BJ (cell line): Measurements from ENCODE around the gene CREB3L2. TPM values are rescaled to one million over a fixed set of nuclear protein-coding genes. Genes with fewer than 3 reads are reported as not detected.

ENCODE experiments used
- CTCF ChIA-PET: fragments of 350-600 bp; formaldehyde crosslinking; extraction: SDS; loops from one replicate; lab custom pipeline; 2021; ENCODE audit warnings: antibody characterized with exemption, inconsistent platforms; lab: Yijun Ruan, JAX
- POLR2A ChIA-PET: fragments of 300-600 bp; sonication (Branson Sonifier 250); formaldehyde crosslinking; extraction: SDS; loops from one replicate; lab custom pipeline; 2021; ENCODE audit warnings: antibody characterized with exemption; lab: Charles Lee
- DNase-seq: peaks from one replicate; pipeline ENCODE4 v3.0.0-alpha.2; 2011; ENCODE audit warnings: low read depth
- H3K27me3 ChIP-seq: 2 replicates; pipeline ENCODE4 v1.6.0; 2011; ENCODE audit warnings: low read length; ENCODE audit not compliant: control insufficient read depth, insufficient read depth
- H3K36me3 ChIP-seq: 2 replicates; pipeline ENCODE4 v1.5.1; 2011; ENCODE audit warnings: low read length; ENCODE audit not compliant: control insufficient read depth, insufficient read depth
- H3K4me3 ChIP-seq: 2 replicates; pipeline ENCODE4 v1.5.1; 2011; ENCODE audit warnings: low read depth, mild to moderate bottlenecking, control low read depth, low read length
- polyA plus RNA-seq: library from polyadenylated mRNA; depleted of rRNA; stranded (reverse); fragments of >200 nt; gene quantifications from 2 replicates; pipeline ENCODE4 v1.2.3, GENCODE V29; 2011
- TF ChIP-seq, protein P1 (sequence below): IDR thresholded peaks from 2 replicates; pipeline ENCODE4 v1.5.1; 2011; ENCODE audit warnings: low read depth, mild to moderate bottlenecking, control low read depth, inconsistent platforms, low read length, moderate library complexity; ENCODE audit not compliant: insufficient read depth

CREB3L2 gene
- polyA plus RNA-seq, 1 experiment = 62.2 TPM

DNA sequence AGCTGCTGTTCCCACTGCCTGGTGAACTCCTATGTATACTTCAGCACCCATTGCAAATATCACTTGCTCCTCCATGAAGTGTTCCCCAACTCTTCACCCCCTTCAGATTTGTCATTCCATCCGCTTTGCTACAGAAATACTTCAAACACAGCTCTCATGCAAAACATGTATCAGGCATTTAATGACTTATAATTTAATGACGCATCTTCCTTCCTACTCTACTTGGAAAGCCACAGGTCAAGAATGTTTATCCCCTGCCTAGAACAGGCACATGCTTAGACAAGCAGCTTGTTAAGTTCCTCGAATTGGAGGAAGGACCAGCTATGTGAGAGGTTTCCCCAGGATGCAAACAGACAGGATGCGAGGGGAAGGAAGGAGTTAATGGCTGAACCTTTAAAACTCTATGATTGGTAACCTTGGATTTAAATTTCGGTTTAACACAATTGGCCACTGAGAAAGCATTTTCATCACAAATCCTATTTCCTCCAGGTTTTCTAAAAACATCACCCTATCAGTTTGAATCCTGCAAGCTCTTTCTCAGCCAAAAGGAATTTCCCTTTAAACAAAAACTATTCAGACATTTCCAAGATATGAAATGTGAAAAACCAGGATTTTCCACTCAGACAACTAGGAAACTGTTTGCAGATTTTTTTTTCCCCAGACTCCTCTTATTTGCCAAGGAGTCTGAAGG is 11.5 kb downstream of the CREB3L2 start:
- H3K27me3 ChIP-seq = no peaks in the 10 kb centered on the region
- ChIA-PET POLR2A (interaction anchor here (0.7 to 1.1 kb wide), 2 partner anchors 9 to 53 kb away, joined by 4 to 6 read pairs; no protein-coding TSS in a partner anchor), CTCF (interaction anchor here (3.7 kb wide), 1 partner anchor 12 kb away, joined by 22 read pairs; the partner anchor contains the start of gene CREB3L2)
- TF ChIP-seq, protein P1, sequence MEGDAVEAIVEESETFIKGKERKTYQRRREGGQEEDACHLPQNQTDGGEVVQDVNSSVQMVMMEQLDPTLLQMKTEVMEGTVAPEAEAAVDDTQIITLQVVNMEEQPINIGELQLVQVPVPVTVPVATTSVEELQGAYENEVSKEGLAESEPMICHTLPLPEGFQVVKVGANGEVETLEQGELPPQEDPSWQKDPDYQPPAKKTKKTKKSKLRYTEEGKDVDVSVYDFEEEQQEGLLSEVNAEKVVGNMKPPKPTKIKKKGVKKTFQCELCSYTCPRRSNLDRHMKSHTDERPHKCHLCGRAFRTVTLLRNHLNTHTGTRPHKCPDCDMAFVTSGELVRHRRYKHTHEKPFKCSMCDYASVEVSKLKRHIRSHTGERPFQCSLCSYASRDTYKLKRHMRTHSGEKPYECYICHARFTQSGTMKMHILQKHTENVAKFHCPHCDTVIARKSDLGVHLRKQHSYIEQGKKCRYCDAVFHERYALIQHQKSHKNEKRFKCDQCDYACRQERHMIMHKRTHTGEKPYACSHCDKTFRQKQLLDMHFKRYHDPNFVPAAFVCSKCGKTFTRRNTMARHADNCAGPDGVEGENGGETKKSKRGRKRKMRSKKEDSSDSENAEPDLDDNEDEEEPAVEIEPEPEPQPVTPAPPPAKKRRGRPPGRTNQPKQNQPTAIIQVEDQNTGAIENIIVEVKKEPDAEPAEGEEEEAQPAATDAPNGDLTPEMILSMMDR = no peak
- no peak overlapping the region for H3K4me3 ChIP-seq
- DNase-seq = peak; percentile 85
- no peaks in the 10 kb centered on the region for H3K36me3 ChIP-seq

GRCh38 chr7:137989590-137989989 is 12.3 kb downstream of the CREB3L2 start:
- ChIA-PET CTCF (interaction anchor here (1.0 to 3.7 kb wide), 2 partner anchors 12 to 13 kb away, joined by 5 to 22 read pairs; partner anchors contain the start of gene CREB3L2), POLR2A (no interaction called here)

GRCh38 chr7:137989094-137989493 is 12.8 kb downstream of the CREB3L2 start:
- Histone ChIP-seq H3K4me3 (no peak overlapping the region), H3K36me3 (no peaks in the 10 kb centered on the region), H3K27me3 (no peaks in the 10 kb centered on the region)
- no peak for DNase-seq
- CTCF ChIA-PET = interaction anchor here (1.0 kb wide), 1 partner anchor 13 kb away, joined by 5 read pairs; the partner anchor contains the start of gene CREB3L2
- TF ChIP-seq, protein P1 = no peak
- POLR2A ChIA-PET = no interaction called here

More at GRCh38 chr7:137989590-137989989, 12.3 kb downstream of the CREB3L2 start:
- Histone ChIP-seq H3K4me3 (no peak overlapping the region), H3K36me3 (no peaks in the 10 kb centered on the region), H3K27me3 (no peaks in the 10 kb centered on the region)
- TF ChIP-seq, protein P1 = no peak
- no peak for DNase-seq

DNA sequence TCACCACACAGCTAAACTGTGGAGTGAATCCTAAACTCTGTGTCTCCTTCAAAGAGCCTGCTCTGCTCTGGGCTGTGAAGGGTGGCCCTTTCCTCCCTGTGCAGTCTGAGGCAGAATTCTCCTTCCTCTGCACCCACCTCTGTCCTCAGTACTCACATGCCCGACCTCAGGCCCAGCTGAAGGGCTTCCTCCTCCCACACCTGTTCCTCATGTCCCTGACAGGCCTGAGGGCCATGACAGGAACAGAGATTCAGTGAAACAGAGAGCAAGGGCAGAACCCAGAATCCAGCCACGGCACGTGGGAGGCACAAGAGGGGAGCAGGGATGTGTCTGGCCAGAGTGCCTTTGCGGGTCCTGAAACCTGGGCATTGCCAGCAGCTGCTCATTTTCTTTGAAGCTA is 13.9 kb downstream of the CREB3L2 start:
- ChIA-PET CTCF (interaction anchor here (1.0 to 1.2 kb wide), 3 partner anchors 13 to 84 kb away, joined by 3 to 4 read pairs (median 3); no protein-coding TSS in a partner anchor), POLR2A (interaction anchor here (0.7 kb wide), 1 partner anchor 59 kb away, joined by 4 read pairs; no protein-coding TSS in a partner anchor)
- H3K27me3 ChIP-seq = no peaks in the 10 kb centered on the region
- H3K4me3 ChIP-seq = no peak overlapping the region
- DNase-seq = no peak
- H3K36me3 ChIP-seq = no peaks in the 10 kb centered on the region; the same call in 1 of the 2 replicates
- TF ChIP-seq, protein P1 = no peak

DNA sequence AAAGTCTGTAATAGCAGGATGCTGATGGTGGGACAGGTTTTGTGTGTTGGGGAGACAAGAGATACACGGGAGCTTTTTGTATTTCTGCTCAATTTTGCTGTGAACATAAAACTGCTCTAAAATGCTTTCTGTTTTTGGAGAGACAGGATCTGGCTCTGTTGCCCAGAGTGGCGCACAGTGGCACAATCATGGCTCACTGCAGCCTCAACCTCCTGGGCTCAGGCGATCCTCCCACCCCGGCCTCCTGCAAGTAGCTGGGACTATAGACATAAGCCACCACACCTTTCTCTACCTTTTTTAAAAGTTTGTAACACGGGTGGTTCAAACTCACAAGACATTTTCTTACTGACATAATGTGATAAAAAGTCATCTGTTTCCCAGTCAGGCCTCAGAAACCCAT is 14.3 kb downstream of the CREB3L2 start:
- H3K4me3 ChIP-seq = no peak overlapping the region
- ChIA-PET CTCF (interaction anchor here (1.0 to 2.2 kb wide), 5 partner anchors 13 to 84 kb away, joined by 3 to 13 read pairs (median 4); partner anchors contain the start of gene CREB3L2), POLR2A (interaction anchor here (0.7 kb wide), 1 partner anchor 59 kb away, joined by 4 read pairs; no protein-coding TSS in a partner anchor)
- DNase-seq = no peak
- H3K27me3 ChIP-seq = no peaks in the 10 kb centered on the region
- TF ChIP-seq, protein P1 = no peak
- H3K36me3 ChIP-seq = no peaks in the 10 kb centered on the region; the same call in 1 of the 2 replicates
